ENCODE measurements around the gene CYSTM1.

The CYSTM1 gene

DNA sequence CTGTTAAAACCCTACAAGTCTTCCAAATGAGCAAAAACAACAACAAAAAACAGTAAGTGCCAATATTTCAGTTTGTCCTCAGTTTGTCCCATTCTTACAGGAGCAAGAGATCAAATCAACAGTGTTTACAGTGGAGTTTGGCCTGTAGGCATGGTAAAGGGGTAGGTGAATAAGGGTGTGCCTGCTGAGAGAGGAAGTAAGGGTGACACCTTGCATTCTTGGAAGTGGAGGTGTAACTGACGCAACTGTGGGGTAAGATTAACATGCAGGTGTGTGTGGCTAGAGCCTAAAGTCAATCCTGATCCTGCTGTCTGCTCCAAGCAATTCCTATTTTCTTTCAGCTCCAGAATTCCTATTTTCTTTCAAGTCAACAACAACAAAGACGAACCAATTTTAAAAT is 84.5 kb downstream of the CYSTM1 start:
- TF ChIP-seq, protein P1, sequence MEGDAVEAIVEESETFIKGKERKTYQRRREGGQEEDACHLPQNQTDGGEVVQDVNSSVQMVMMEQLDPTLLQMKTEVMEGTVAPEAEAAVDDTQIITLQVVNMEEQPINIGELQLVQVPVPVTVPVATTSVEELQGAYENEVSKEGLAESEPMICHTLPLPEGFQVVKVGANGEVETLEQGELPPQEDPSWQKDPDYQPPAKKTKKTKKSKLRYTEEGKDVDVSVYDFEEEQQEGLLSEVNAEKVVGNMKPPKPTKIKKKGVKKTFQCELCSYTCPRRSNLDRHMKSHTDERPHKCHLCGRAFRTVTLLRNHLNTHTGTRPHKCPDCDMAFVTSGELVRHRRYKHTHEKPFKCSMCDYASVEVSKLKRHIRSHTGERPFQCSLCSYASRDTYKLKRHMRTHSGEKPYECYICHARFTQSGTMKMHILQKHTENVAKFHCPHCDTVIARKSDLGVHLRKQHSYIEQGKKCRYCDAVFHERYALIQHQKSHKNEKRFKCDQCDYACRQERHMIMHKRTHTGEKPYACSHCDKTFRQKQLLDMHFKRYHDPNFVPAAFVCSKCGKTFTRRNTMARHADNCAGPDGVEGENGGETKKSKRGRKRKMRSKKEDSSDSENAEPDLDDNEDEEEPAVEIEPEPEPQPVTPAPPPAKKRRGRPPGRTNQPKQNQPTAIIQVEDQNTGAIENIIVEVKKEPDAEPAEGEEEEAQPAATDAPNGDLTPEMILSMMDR (IDR thresholded peaks at IDR 0.05; ENCODE audit: extremely low read depth, insufficient read depth, missing control alignments) = no peak
- no peak for DNase-seq (ENCODE audit: low spot score)
- in situ Hi-C loops (cut with MboI; ENCODE audit: low pct_unique_long_range_greater_than_20kb, low sequenced_read_pairs, unreplicated experiment) = no loop called here

- in situ Hi-C loops (cut with MboI; ENCODE audit: low pct_unique_long_range_greater_than_20kb, low sequenced_read_pairs, unreplicated experiment) = no loop called here
- TF ChIP-seq, protein P1 (IDR thresholded peaks at IDR 0.05; ENCODE audit: extremely low read depth, insufficient read depth, missing control alignments) = no peak
- no peak for DNase-seq (ENCODE audit: low spot score)
Observed at GRCh38 chr5:140260089-140260656, 85.2 kb downstream of the CYSTM1 start.

DNA sequence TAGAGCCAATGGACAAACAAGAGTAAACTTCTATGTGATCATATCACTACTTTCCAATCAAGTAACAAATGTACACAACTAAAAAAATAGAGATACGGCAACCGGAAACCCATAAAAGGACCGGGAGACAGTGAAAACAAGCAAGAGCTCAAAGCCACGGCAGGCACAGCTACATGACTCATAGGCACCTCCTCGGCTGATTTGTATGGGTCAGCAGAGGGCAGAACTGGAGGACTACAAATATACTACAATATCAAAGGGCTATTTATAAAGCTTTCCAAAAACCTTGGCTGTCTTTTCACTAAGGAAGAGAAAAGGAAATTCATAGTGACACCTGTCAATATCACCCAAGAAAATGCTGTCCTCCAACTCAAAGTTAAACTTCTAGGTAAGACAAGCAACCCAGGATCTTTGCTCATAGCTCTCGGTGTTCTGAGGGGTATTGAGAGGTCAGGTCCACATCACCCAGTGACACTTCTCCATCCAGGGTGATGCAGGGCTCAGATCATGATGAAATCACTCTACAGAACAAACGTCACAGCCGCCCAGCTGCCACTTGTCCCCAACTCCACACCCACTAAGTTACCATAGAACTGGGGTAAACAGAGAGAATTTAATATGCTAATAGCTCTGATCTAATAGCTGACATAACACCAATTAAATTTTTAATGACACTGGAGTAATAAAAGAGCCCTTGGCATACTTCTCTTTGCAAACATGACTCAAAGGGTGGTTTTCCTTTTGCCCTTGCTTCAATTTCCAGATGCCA is 86.6 kb downstream of the CYSTM1 start:
- in situ Hi-C loops (cut with MboI; ENCODE audit: low pct_unique_long_range_greater_than_20kb, low sequenced_read_pairs, unreplicated experiment) = no loop called here
- no peak for DNase-seq (ENCODE audit: low spot score)
- TF ChIP-seq, protein P1 (IDR thresholded peaks at IDR 0.05; ENCODE audit: extremely low read depth, insufficient read depth, missing control alignments) = no peak

DNA sequence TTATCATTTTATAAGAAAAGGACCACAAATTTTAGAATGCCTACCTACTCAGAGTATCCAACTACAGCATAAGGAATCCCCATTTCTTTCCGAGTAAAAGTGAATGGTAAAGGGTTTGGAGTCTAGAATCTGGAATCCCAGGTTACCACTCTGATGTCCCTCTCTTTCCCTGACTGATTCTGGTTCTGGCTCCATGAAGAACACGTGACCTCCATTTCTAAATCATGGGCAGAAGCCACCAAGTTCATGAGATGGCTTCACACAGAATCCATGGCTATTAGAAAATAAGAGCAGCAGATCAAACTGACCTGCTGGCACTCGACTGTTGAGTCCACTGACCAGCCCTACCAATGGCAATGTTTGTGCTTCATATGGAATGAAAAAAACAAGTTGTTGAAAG is 87.2 kb downstream of the CYSTM1 start:
- TF ChIP-seq, protein P1 (IDR thresholded peaks at IDR 0.05; ENCODE audit: extremely low read depth, insufficient read depth, missing control alignments) = no peak
- in situ Hi-C loops (cut with MboI; ENCODE audit: low pct_unique_long_range_greater_than_20kb, low sequenced_read_pairs, unreplicated experiment) = no loop called here
- DNase-seq (ENCODE audit: low spot score) = no peak

GRCh38 chr5:140262839-140263238 is 87.9 kb downstream of the CYSTM1 start:
- TF ChIP-seq, protein P1 (IDR thresholded peaks at IDR 0.05; ENCODE audit: extremely low read depth, insufficient read depth, missing control alignments) = no peak
- in situ Hi-C loops (cut with MboI; ENCODE audit: low pct_unique_long_range_greater_than_20kb, low sequenced_read_pairs, unreplicated experiment) = no loop called here
- no peak for DNase-seq (ENCODE audit: low spot score)

- DNase-seq (ENCODE audit: low spot score) = no peak
- TF ChIP-seq, protein P1 (IDR thresholded peaks at IDR 0.05; ENCODE audit: extremely low read depth, insufficient read depth, missing control alignments) = no peak
- in situ Hi-C loops (cut with MboI; ENCODE audit: low pct_unique_long_range_greater_than_20kb, low sequenced_read_pairs, unreplicated experiment) = no loop called here
Observed at GRCh38 chr5:140265845-140266244, 90.9 kb downstream of the CYSTM1 start.

Measured in GM13977 (cell line).